IMR-90 (cell line): ENCODE data around the gene PRRC1. TPM values are rescaled to one million over a fixed set of nuclear protein-coding genes. Genes with fewer than 3 reads are reported as not detected.

ENCODE experiments used
- ATAC-seq: fragments of 200-7000 bp; cut with Tn5 transposase; 2 replicates; pipeline ENCODE4 v1.9.1; 2020; ENCODE audit warnings: low read depth, mild to moderate bottlenecking, moderate library complexity
- BruUV-seq: library from RNA; stranded (reverse); fragments of 400-500 nt; replicated peaks from 2 replicates; lab custom pipeline; 2021; lab: Mats Ljungman, UMichigan
- CTCF ChIA-PET: fragments of 300-600 bp; formaldehyde crosslinking; extraction: SDS; loops from one replicate; lab custom pipeline; 2021; ENCODE audit warnings: antibody characterized with exemption; lab: Yijun Ruan, JAX
- POLR2A ChIA-PET: fragments of 300-600 bp; sonication (Branson Sonifier 250); formaldehyde crosslinking; loops from one replicate; lab custom pipeline; 2022; ENCODE audit warnings: antibody characterized with exemption; ENCODE audit not compliant: unreplicated experiment; lab: Charles Lee
- DNase-seq: peaks from one replicate; pipeline ENCODE4 v3.0.0; 2013
- H2AFZ ChIP-seq: replicated peaks from 2 replicates; pipeline ENCODE3; 2013; ENCODE audit warnings: low read length, mild to moderate bottlenecking; ENCODE audit not compliant: poor library complexity
- H2AK5ac ChIP-seq: 2 replicates; pipeline ENCODE4 v1.6.1; 2013; ENCODE audit warnings: low read depth, low read length, inconsistent platforms
- H2AK9ac ChIP-seq: replicated peaks from 2 replicates; pipeline ENCODE3; 2013; ENCODE audit warnings: mild to moderate bottlenecking, low read depth, low read length, moderate library complexity; ENCODE audit not compliant: poor library complexity
- H2BK120ac ChIP-seq: 2 replicates; pipeline ENCODE4 v1.6.1; 2013; ENCODE audit warnings: low read depth, low read length, inconsistent platforms
- H2BK15ac ChIP-seq: 3 replicates; pipeline ENCODE4 v1.6.1; 2013; ENCODE audit warnings: low read depth, low read length, inconsistent platforms
- H2BK20ac ChIP-seq: 2 replicates; pipeline ENCODE4 v1.6.1; 2013; ENCODE audit warnings: low read depth, mild to moderate bottlenecking, inconsistent platforms, low read length, moderate library complexity
- H2BK5ac ChIP-seq: 2 replicates; pipeline ENCODE4 v1.6.1; 2013; ENCODE audit warnings: mild to moderate bottlenecking, low read depth, low read length, inconsistent platforms; ENCODE audit not compliant: poor library complexity, severe bottlenecking
- H3K14ac ChIP-seq: replicated peaks from 2 replicates; pipeline ENCODE4 v1.6.1; 2013; ENCODE audit warnings: low read depth, low read length, inconsistent platforms
- H3K18ac ChIP-seq: 2 replicates; pipeline ENCODE4 v1.6.1; 2013; ENCODE audit warnings: low read depth, low read length, control low read depth
- H3K23ac ChIP-seq: 2 replicates; pipeline ENCODE4 v1.6.1; 2013; ENCODE audit warnings: low read depth, low read length, inconsistent platforms
- H3K27ac ChIP-seq: 2 replicates; pipeline ENCODE4 v1.5.1; 2013; ENCODE audit warnings: mild to moderate bottlenecking, control low read depth, low read length; ENCODE audit not compliant: insufficient read depth
- H3K27me3 ChIP-seq: 2 replicates; pipeline ENCODE4 v1.6.1; 2013; ENCODE audit warnings: low read length; ENCODE audit not compliant: control insufficient read depth, insufficient read depth
- H3K36me3 ChIP-seq: 2 replicates; pipeline ENCODE4 v1.6.1; 2013; ENCODE audit warnings: low read length, mixed read lengths; ENCODE audit not compliant: control insufficient read depth, insufficient read depth
- H3K4ac ChIP-seq: 2 replicates; pipeline ENCODE4 v1.6.1; 2013; ENCODE audit warnings: low read depth, low read length, inconsistent platforms
- H3K4me1 ChIP-seq: 2 replicates; pipeline ENCODE4 v1.6.1; 2013; ENCODE audit warnings: low read length, mixed read lengths; ENCODE audit not compliant: control insufficient read depth, insufficient read depth
- H3K4me2 ChIP-seq: 2 replicates; pipeline ENCODE4 v1.6.1; 2013; ENCODE audit warnings: low read depth, mild to moderate bottlenecking, control low read depth, low read length, moderate library complexity
- H3K4me3 ChIP-seq: 2 replicates; pipeline ENCODE4 v1.5.1; 2013; ENCODE audit warnings: low read depth, mild to moderate bottlenecking, control low read depth, low read length, moderate library complexity; ENCODE audit not compliant: insufficient read depth
- H3K56ac ChIP-seq: 2 replicates; pipeline ENCODE4 v1.6.1; 2013; ENCODE audit warnings: low read length, inconsistent platforms; ENCODE audit not compliant: insufficient read depth; ENCODE audit errors: extremely low read depth
- H3K79me1 ChIP-seq, 2 experiments: 2 replicates each; pipeline ENCODE4 v1.6.1; 2013; ENCODE audit warnings: low read length in 2 of 2, inconsistent platforms in 1 of 2, low read depth in 1 of 2
- H3K9ac ChIP-seq: 2 replicates; pipeline ENCODE4 v1.6.1; 2013; ENCODE audit warnings: low read depth, low read length, control low read depth
- H3K9me1 ChIP-seq: 2 replicates; pipeline ENCODE4 v1.6.1; 2013; ENCODE audit warnings: low read length, inconsistent platforms; ENCODE audit not compliant: insufficient read depth
- H3K9me3 ChIP-seq: 2 replicates; pipeline ENCODE4 v1.6.1; 2013; ENCODE audit warnings: low read length; ENCODE audit not compliant: control insufficient read depth, insufficient read depth
- H4K20me1 ChIP-seq: 2 replicates; pipeline ENCODE4 v1.6.1; 2013; ENCODE audit warnings: low read length, inconsistent platforms; ENCODE audit not compliant: insufficient read depth
- H4K5ac ChIP-seq: 2 replicates; pipeline ENCODE4 v1.6.1; 2013; ENCODE audit warnings: mild to moderate bottlenecking, low read depth, low read length, control low read depth
- H4K8ac ChIP-seq, 2 experiments: 2 replicates each; pipeline ENCODE4 v1.6.1; 2013; ENCODE audit warnings: low read depth in 2 of 2, low read length in 2 of 2, control low read depth in 1 of 2, inconsistent platforms in 1 of 2
- H4K91ac ChIP-seq: 2 replicates; pipeline ENCODE4 v1.6.1; 2013; ENCODE audit warnings: low read depth, low read length, inconsistent platforms; ENCODE audit not compliant: insufficient read depth
- BHLHE40 ChIP-seq: fragments of 150-350 bp; IDR thresholded peaks from 2 replicates; pipeline ENCODE4 v1.6.1; 2016; ENCODE audit warnings: mild to moderate bottlenecking, low read depth, low read length
- CHD1 ChIP-seq: IDR thresholded peaks from 2 replicates; pipeline ENCODE4 v1.6.1; 2012; ENCODE audit warnings: low read depth, low read length, improper control_type of control experiment
- CTCF ChIP-seq: conservative IDR thresholded peaks from 2 replicates; pipeline ENCODE4 v1.5.1; 2012; ENCODE audit warnings: mild to moderate bottlenecking, low read depth, low read length, improper control_type of control experiment
- ELK1 ChIP-seq: fragments of 150-350 bp; IDR thresholded peaks from 2 replicates; pipeline ENCODE4 v1.6.1; 2016; ENCODE audit warnings: low read depth, mild to moderate bottlenecking, low read length, moderate library complexity, borderline replicate concordance
- FOS ChIP-seq: fragments of 150-350 bp; IDR thresholded peaks from 2 replicates; pipeline ENCODE4 v1.6.1; 2016; ENCODE audit warnings: low read depth, low read length
- MAFK ChIP-seq: IDR thresholded peaks from 2 replicates; pipeline ENCODE4 v1.6.1; 2012; ENCODE audit warnings: low read depth, low read length, improper control_type of control experiment
- MAZ ChIP-seq: IDR thresholded peaks from 2 replicates; pipeline ENCODE4 v1.6.1; 2012; ENCODE audit warnings: low read depth, mild to moderate bottlenecking, low read length, improper control_type of control experiment, moderate library complexity, borderline replicate concordance
- MXI1 ChIP-seq: IDR thresholded peaks from 2 replicates; pipeline ENCODE4 v1.6.1; 2012; ENCODE audit warnings: low read depth, mild to moderate bottlenecking, low read length, moderate library complexity, borderline replicate concordance
- POLR2A ChIP-seq: IDR thresholded peaks from 2 replicates; pipeline ENCODE4 v1.6.1; 2012; ENCODE audit warnings: mild to moderate bottlenecking, low read depth, low read length
- RCOR1 ChIP-seq: IDR thresholded peaks from 2 replicates; pipeline ENCODE4 v1.6.1; 2012; ENCODE audit warnings: mild to moderate bottlenecking, low read length, improper control_type of control experiment; ENCODE audit not compliant: insufficient replicate concordance
- RFX5 ChIP-seq: IDR thresholded peaks from 2 replicates; pipeline ENCODE4 v1.8.0; 2012; ENCODE audit warnings: low read depth, mild to moderate bottlenecking, low read length, moderate library complexity
- SMC3 ChIP-seq: fragments of 150-350 bp; IDR thresholded peaks from 2 replicates; pipeline ENCODE4 v1.6.1; 2016; ENCODE audit warnings: low read depth, mild to moderate bottlenecking, antibody characterized with exemption, low read length, moderate library complexity
- WGBS, 2 experiments: methylation state at CpG; one replicate each; pipeline versions ENCODE4 v1.1.5 to v1.1.7; 2013; ENCODE audit warnings: missing lambda C conversion rate in 2 of 2; ENCODE audit not compliant: insufficient read length in 1 of 2; ENCODE audit errors: extremely low coverage in 2 of 2; 5-methylcytosine and 5-hydroxymethylcytosine counted together
- dilution Hi-C: fragments of 300-500 bp; cut with HindIII; formaldehyde crosslinking; loops from one replicate; pipeline ENCODE4 v1.14.3; 2018; ENCODE audit warnings: low sequenced_read_pairs; ENCODE audit not compliant: unreplicated experiment
- in situ Hi-C: fragments of 300-500 bp; cut with MboI; formaldehyde crosslinking; loops from 3 replicates; pipeline ENCODE4 v1.14.3; 2019; ENCODE audit warnings: low sequenced_read_pairs, inconsistent platforms, mixed read lengths
- intact Hi-C: fragments of 100-400 bp; cut with micrococcal nuclease; formaldehyde crosslinking; loops from 2 replicates; pipeline ENCODE4 v1.10.0; 2022
- polyA plus RNA-seq, 3 experiments: library from polyadenylated mRNA; depleted of rRNA; stranded (reverse); fragments of >200 nt; gene quantifications; 2 replicates each; pipeline ENCODE4 v1.2.3, GENCODE V29; 2012; ENCODE audit warnings: low replicate concordance in 1 of 3
- total RNA-seq: library from RNA; depleted of rRNA; stranded (reverse); fragments of >200 nt; gene quantifications from 2 replicates; pipeline ENCODE4 v1.2.3, GENCODE V29; 2012

PRRC1 gene
- total and polyA plus RNA-seq, 2 of the 4 experiments (the other 2 are of a cell fraction), result 46.8 to 63.1 TPM

GRCh38 chr5:127586066-127586770 lies 68.8 kb downstream of the PRRC1 start:
- TF ChIP-seq MXI1 (no peak), CTCF (no peak), SMC3 (no peak), BHLHE40 (no peak), CHD1 (no peak), MAZ (no peak), MAFK (no peak), POLR2A (no peak), FOS (no peak), RFX5 (no peak), RCOR1 (no peak), ELK1 (no peak)
- ATAC-seq, result no peak
- POLR2A ChIA-PET, result no interaction called here

More at GRCh38 chr5:127586066-127586770, 68.8 kb downstream of the PRRC1 start:
- no peaks in the 10 kb centered on the region for H4K20me1 ChIP-seq
- H2BK5ac ChIP-seq, result no peak overlapping the region
- no peak overlapping the region for H3K14ac ChIP-seq
- no peak overlapping the region for H3K27ac ChIP-seq
- BruUV-seq, result no TSS peak
- H4K5ac ChIP-seq, result no peak overlapping the region
- no peak overlapping the region for H4K8ac ChIP-seq
- DNase-seq, result no peak
- H3K36me3 ChIP-seq, result no peaks in the 10 kb centered on the region
- H2AFZ ChIP-seq, result no peak overlapping the region
- no peak overlapping the region for H2BK15ac ChIP-seq
- no peak overlapping the region for H2BK120ac ChIP-seq
- no CpG with 5 or more reads among the region's 5 CpGs for WGBS, 2 experiments
- intact Hi-C loops, result no loop called here
- H3K56ac ChIP-seq, result no peak overlapping the region
- no peak overlapping the region for H3K18ac ChIP-seq
- H3K4me3 ChIP-seq, result no peak overlapping the region
- no peak overlapping the region for H3K4me2 ChIP-seq
- H2AK9ac ChIP-seq, result no peak overlapping the region
- H3K9ac ChIP-seq, result no peak overlapping the region
- dilution Hi-C loops, result no loop called here
- no peak overlapping the region for H3K23ac ChIP-seq
- no peaks in the 10 kb centered on the region for H3K79me1 ChIP-seq
- H3K4me1 ChIP-seq, result no peaks in the 10 kb centered on the region
- CTCF ChIA-PET, result interaction anchor here (1.0 to 1.2 kb wide), 2 partner anchors 10 to 13 kb away, joined by 3 to 4 read pairs; no protein-coding TSS in a partner anchor
- H3K4ac ChIP-seq, result no peak overlapping the region
- H4K91ac ChIP-seq, result no peak overlapping the region
- H2BK20ac ChIP-seq, result no peak overlapping the region
- H3K9me3 ChIP-seq, result no peaks in the 10 kb centered on the region
- H3K27me3 ChIP-seq, result no peaks in the 10 kb centered on the region; the same call in 1 of the 2 replicates
- no peaks in the 10 kb centered on the region for H3K9me1 ChIP-seq
- in situ Hi-C loops, result loop anchor here (25.0 kb wide), 1 partner anchor 1251 kb away; no protein-coding TSS in a partner anchor
- no peak overlapping the region for H2AK5ac ChIP-seq
